Breast epithelium (tissue), 3 donors: Measurements from ENCODE around the gene EGFL6.

Source experiments
- CTCF ChIP-seq, 3 donors: fragments of 450-650 bp; IDR thresholded peaks; one replicate each; pipeline ENCODE4 v1.5.1; 2016 to 2017; ENCODE audit warnings: antibody characterized with exemption in 3 of 3, mild to moderate bottlenecking in 3 of 3, moderate library complexity in 3 of 3
- POLR2A ChIP-seq: fragments of 450-650 bp; IDR thresholded peaks from one replicate; pipeline ENCODE4 v1.6.1; 2016; ENCODE audit warnings: antibody characterized with exemption, mild to moderate bottlenecking, moderate library complexity
- POLR2AphosphoS5 ChIP-seq, 3 donors: sonication (generic); formaldehyde crosslinking; IDR thresholded peaks; one replicate each; pipeline ENCODE4 v1.6.1; 2017; ENCODE audit warnings: antibody characterized with exemption in 3 of 3

GRCh38 chrX:13520351-13520750 lies 49.0 kb upstream of the EGFL6 start:
- TF ChIP-seq CTCF (IDR thresholded peaks at IDR 0.05) (no peak), POLR2AphosphoS5 (IDR thresholded peaks at IDR 0.05) (no peak), POLR2A (no peak)
